GM18951 (cell line): ENCODE results near the gene TLR7.
A peak's percentile ranks its signal among the peaks of the same experiment; 100 is the strongest.

ENCODE experiments used
- POLR2A ChIP-seq: IDR thresholded peaks from 4 replicates; pipeline ENCODE4 v1.6.1; 2011; ENCODE audit warnings: mild to moderate bottlenecking; ENCODE audit not compliant: insufficient read length, insufficient read depth; ENCODE audit errors: extremely low read depth
- in situ Hi-C: fragments of 300-500 bp; cut with MboI; formaldehyde crosslinking; loops from one replicate; pipeline ENCODE4 v1.12.0; 2022; ENCODE audit warnings: low sequenced_read_pairs, mixed read lengths, inconsistent platforms; ENCODE audit not compliant: unreplicated experiment

TLR7 gene

DNA sequence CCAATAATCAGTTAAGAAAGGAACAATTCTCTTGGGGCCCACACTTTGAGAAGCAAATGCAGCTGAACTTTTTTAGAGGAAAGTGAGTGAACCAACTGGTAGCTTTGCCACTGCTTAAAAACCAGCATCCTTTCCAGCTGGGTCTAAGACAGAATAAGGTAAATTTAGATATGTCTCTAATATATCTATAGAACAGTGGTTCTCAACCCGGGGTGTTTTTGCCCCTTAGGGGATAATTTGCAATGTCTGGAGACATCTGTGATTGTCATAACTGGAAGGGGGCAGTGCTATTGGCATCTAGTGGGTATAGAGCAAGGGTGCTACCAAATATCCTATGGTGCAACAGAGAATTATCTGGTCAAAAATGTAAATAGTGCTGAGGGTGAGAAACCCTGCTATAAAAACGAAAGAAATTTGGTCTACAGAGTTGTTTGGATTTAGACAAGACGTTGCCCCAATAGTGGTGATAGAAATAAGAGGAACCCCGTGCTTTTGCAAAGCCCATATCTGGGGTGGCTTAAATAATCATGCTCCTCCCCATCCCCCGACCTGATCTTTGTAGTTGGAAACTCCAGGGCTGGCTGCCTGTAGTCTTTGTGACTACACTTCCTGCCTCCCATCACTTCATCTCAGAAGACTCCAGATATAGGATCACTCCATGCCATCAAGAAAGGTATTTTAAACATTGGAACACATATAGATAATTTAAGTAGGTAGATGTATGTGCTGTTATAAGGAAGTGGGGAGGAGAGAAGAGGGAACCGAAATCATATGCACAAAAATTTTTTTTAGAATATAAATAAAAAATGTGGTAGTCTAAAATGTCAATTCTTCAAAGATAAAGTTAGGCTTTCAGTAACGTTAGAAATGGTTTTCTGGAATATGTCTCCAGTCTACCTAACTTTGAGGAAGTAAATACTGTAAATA, at the start of gene TLR7:
Gene TLR7, plus strand, starts transcription at position 622 of the 927 bp plus-strand sequence. CDS start 507 bp downstream, outside the sequence.
- no peak for TF ChIP-seq POLR2A
- in situ Hi-C loops: no loop called here

DNA sequence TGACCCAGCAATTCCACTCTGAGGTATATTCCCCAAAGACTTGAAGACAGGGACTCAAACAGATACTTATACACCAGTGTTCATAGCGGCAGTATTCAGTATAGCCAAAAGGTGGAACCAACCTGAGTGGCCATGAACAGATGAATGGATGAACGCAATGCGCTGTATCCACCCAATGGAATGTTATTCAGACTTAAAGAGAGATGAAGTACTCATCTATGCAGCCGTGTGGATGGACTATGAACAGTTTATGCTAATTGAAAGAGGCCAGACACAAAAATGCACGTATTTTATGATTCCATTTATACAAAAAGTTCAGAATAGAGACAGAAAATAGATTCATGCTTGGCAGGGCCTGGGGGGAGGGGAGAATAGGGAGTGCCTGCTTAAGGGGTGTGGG, 49.3 kb upstream of the TLR7 start:
- in situ Hi-C loops: no loop called here
- TF ChIP-seq POLR2A: no peak

DNA sequence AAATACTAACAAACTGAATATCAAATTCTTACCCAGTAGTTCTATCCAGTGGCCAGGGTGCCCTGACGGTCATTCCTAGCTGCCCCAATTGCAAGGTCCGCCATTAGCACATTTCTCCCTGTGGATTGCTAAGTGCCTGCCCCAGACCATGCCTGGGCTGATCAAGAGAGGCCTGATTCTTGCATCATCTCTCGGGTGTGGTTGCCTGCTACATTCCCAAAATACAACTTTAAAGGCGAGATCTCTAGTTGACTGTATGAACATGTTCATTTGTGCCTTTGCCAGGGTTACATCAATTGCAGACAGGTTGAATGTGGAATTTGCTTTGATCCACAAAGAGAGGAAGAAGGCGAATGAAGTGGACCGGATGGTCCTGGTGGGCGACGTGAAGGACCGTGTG, 47.6 kb upstream of the TLR7 start:
- in situ Hi-C loops: no loop called here
- TF ChIP-seq POLR2A: no peak

DNA sequence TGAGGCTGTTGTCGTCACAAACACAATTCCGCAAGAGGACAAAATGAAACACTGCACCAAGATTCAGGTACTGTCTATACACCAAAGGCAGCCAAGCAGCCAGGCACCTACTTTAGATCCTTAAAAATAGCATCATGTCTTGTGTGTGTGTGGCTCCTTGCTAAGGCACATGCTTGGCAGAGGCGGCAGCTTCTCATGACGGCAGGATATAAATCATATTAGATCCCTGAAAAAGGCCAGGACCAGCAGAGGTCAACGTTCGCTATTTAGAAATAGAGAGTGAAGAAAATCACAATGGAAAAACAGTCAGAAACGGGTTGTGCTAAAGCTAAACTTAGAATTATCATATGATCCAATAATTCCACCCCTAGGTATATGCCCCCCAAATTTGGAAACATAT, 46.1 kb upstream of the TLR7 start:
- in situ Hi-C loops: no loop called here

DNA sequence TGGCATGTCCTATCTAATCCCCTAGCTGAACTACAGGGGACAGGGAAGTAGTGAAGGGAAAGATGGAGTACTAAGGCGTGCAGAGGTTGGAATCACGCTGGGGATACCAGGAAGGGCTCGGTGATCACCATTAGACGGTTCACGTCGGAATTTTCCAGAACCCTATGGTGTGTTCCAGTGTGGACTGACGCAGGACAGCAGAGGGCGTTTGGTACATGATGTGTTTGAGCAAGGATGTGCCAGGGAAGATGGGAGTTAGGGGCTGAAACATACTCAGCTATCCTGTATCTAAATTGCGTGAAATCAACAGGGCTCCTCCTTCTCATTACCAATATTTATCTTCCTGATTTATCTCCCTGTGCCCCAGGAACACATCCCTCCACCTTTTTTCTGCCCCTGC, 41.9 kb upstream of the TLR7 start:
- in situ Hi-C loops: no loop called here
- no peak for TF ChIP-seq POLR2A

More for the DNA sequence above, 46.1 kb upstream of the TLR7 start:
- no peak for TF ChIP-seq POLR2A

DNA sequence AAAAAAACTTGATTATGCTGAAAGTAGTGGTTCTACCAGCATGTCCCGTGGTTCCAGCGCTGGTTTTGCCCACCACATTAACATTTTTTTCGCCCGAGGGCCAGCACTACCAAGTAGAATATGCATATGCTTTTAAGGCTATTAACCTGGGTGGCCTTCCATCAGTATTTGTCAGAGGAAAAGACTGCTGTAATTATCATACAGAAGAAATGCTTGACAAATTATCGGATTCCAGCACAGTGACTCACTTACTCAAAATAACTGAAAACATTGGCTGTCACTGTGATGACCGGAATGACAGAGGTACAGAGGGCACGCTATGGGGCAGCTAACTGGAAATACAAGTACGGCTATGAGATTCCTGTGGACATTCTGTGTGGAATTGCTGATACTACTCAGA, 41.1 kb upstream of the TLR7 start:
- TF ChIP-seq POLR2A: no peak
- in situ Hi-C loops: no loop called here

DNA sequence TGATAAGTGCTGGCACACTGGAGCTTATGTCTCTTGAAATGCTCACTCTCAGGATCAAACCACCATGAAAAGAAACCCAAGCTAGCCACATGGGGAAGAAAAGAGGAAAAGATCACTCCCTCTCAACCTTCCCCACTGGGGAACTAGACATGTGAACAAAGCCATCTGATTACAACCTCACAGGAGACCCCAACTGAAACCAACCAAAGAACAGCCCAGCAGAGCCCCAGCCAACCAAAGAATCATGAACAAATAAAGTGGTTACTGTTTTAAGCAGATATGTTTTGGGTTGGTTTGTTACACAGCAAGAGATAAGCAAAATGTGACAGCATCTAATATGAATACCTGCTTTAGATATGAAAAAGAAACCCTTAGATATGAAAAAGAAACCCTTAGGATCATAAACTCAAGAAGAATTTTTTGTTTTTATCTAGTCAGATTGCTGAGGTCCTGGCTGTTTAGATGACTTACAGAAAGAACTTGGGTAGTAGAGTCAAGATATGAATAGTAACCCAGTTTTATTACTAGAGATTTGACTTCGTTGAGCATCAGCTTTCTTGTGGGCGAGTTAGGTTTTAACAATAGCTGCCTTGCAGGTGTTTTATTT, 23.7 kb upstream of the TLR7 start:
- no peak for TF ChIP-seq POLR2A
- in situ Hi-C loops: no loop called here

DNA sequence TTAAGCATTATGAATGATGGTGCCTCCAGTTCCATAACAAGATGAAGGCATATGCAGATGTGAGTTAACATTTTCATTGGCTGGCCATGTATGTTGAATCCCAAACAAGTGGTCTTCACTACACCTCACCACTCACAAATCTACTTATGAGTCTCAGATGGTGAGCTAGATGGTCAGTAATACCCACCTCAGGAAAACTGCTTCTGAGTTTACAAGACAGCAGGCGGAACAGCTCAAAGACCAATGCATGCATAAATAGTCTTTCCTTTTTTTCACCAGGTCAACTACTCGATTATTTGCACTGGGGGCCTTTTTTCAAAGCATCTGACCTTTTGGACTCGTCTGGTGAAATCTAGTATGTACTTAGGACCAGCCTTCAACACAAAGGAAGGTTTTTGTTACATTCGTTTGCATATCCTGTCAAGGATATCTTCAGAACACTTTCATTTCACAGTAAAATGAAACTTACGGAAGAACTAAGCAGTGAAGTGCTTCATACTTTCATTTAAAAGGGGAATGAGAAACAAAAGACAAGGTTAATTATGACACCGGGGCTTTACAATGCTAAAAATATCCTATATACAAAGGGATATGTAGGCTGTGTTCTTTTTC, 23.1 kb upstream of the TLR7 start:
- in situ Hi-C loops: no loop called here
- TF ChIP-seq POLR2A: no peak

DNA sequence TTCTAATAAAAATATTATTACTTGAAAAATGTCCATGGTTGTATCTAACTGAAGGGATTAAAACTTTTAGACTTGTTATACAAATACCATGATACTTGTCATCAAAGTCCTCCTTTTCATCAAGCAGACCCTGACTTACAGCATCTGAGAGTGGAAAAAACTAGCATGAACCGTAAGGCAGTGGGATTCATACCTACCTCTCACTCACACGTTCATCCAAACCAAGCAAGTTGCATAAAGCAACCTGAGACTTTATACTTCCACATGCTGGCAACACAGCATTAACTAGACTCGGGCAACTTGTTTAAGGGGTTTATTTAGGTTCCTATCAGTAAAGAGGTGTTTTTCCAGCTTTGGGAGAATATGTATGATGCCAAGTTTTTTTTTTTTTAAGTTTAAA, 22.6 kb upstream of the TLR7 start:
- TF ChIP-seq POLR2A: peak; percentile 13
- in situ Hi-C loops: no loop called here

DNA sequence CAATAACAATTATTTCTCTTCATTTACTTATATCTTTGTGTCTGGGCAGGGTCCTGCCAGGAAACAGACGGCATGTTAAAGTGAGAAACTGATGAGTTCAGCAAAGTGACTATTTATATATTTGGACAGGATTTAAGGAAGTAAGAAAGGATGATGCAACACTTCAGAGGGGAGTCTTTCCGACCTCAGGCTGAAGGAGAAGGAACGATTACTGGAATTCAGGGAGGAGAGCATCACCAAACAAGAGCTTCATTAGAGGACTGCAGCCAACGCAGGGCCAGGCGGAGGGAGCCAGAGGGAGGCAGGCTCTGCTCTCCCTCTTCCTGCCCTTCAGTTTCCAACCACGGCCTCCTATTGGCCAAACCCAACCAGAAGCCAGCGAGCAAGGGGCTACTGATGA, 1.5 kb upstream of the TLR7 start:
- no peak for TF ChIP-seq POLR2A
- in situ Hi-C loops: no loop called here

DNA sequence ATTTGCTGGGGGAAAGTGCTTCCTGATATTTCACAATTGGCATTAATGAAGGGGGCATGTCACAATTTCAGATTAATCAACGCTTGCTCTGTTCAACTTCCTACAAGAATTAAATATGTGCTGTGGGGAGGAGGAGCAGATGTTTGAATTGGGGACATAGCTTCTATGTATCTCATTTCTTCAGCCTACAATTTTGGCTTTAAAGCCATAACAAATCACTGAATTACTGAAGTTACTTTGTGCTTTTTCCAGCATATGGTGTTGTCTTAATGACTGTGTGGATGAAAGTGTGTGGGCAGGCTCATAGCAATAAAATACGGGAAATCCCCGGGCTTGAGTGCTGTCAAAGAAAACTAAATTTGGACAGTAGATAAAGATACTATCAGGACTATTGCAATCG, 813 bp downstream of the TLR7 start:
- TF ChIP-seq POLR2A: no peak
- in situ Hi-C loops: no loop called here

DNA sequence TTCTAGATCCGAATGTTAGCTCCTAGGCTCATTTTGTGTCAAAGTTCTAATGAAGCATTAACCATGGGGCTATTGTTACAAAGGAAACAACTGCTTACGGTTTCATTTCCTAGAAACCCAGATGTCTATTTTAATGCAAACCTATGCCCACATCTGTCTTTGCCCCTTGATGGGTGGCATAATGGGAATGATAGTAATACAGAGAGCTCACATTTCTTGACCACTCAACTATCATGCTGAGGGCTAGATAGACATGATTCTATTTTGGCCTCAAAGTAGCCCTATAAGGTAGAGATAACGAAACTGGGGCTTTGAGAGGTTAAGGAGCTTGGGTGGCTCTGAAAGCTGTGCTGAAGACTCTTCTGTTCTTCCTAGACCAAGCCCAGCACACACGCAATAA, 1.9 kb downstream of the TLR7 start:
- no peak for TF ChIP-seq POLR2A

DNA sequence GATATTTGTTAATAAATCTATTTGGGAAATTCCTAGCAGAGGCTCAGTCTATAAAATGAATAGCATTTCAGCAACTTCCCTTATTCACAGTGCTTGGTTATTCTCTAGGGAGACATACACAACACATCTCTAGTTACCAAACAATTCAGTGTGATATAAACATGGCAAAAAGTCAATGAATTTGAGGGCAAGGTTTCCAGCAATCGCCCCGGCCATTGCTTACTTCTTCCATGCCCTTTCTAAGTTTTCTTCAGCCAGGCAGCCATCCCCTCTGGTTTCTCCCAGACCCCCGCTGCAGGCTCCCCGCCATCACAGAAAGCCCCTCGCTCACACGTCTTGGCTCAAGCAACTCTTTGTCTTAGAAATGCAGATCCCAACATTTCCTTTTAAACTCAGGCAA, 4.4 kb downstream of the TLR7 start:
- in situ Hi-C loops: no loop called here
- TF ChIP-seq POLR2A: no peak

More for the DNA sequence above, 1.9 kb downstream of the TLR7 start:
- in situ Hi-C loops: no loop called here
